Omental fat pad (tissue), 4 donors: ENCODE data around the gene GAS5. TPM values are rescaled to one million over a fixed set of nuclear protein-coding genes. Genes with fewer than 3 reads are reported as not detected.
"Not testable (repeated sequence)": the region's sequence is repeated elsewhere in the genome, so short reads cannot be mapped to it uniquely, and the experiment has no call there.

Experiments
- ATAC-seq: fragments of 150-250 bp; one replicate; pipeline ENCODE4 v1.9.1; 2016; ENCODE audit warnings: mild to moderate bottlenecking, moderate library complexity; ENCODE audit not compliant: low FRiP score
- DNase-seq: peaks from one replicate; pipeline ENCODE4 v3.0.0-alpha.2; 2019; ENCODE audit warnings: low spot score
- total RNA-seq, 4 donors: library from RNA; depleted of rRNA; stranded (reverse); fragments of >200 nt; gene quantifications; one replicate each; pipeline ENCODE4 v1.1.0, GENCODE V29; 2016
- TF ChIP-seq, protein P1 (sequence below), 3 donors: fragments of 450-650 bp; IDR thresholded peaks; one replicate each; pipeline ENCODE4 v1.5.1; 2016 to 2017; ENCODE audit warnings: antibody characterized with exemption in 3 of 3, mild to moderate bottlenecking in 3 of 3, moderate library complexity in 2 of 3

Gene GAS5
- total RNA-seq, 4 donors from 2014 or later: 312 to 565 (median 443) TPM

DNA sequence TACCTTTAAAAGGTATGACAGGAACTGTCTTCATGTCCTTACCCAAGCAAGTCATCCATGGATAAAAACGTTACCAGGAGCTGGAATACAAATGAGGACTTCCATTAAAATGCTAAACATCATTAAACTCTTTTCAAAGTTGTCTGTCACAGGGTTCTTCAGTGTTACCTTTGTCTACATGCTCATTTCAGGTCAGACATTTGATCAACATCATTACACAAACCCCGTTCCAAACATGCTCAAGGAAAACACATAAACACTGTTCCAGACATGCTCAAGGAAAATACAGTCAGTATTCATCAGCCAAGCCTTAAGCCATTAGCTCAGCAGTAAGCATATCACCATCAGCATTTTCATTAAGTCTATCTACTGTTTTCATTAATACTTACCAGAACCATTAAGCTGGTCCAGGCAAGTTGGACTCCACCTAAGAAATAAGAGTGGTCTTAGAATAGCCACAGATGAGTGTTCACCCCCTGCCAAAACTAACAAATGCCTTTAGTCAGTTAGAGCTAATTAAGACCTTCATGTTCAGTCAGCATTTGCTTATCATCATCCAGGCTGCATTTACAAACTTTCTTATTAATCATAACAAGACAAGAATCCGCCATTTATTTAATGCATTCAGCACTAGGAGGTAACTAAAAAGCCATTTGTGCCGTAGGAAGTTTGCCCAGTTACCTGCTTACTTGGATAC is 2.2 kb downstream of the GAS5 start:
- no peak for ATAC-seq
- TF ChIP-seq, protein P1, sequence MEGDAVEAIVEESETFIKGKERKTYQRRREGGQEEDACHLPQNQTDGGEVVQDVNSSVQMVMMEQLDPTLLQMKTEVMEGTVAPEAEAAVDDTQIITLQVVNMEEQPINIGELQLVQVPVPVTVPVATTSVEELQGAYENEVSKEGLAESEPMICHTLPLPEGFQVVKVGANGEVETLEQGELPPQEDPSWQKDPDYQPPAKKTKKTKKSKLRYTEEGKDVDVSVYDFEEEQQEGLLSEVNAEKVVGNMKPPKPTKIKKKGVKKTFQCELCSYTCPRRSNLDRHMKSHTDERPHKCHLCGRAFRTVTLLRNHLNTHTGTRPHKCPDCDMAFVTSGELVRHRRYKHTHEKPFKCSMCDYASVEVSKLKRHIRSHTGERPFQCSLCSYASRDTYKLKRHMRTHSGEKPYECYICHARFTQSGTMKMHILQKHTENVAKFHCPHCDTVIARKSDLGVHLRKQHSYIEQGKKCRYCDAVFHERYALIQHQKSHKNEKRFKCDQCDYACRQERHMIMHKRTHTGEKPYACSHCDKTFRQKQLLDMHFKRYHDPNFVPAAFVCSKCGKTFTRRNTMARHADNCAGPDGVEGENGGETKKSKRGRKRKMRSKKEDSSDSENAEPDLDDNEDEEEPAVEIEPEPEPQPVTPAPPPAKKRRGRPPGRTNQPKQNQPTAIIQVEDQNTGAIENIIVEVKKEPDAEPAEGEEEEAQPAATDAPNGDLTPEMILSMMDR (IDR thresholded peaks at IDR 0.05): no peak
- DNase-seq: no peak

DNA sequence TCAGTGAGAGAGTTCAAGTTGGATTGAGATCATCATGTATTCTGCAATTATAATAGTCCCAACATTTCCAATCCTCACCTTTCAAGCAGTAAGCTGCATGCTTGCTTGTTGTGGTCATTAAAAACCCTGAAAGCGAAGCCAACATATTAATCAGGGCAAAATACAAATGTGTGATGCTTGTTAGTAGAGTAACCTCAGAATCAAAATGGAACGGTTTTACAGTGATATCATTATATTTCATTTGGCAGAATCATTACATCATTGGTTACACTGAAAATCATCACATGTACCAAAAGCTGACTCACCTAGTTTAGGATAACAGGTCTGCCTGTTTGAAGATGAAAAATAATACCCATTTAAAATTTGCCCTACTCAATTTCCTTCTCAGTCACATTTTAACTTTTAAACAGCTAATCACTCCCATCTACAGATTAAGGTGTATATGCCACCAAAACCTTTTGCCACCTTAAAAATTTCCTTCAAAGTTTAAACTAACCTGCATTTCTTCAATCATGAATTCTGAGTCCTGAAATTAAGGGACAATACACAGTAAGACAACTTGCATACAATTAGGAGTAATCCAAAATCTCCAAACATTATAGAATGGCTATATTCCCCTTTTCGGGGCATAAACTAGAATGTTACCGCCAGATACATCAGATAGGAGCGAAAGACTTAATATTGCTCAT is 3.5 kb downstream of the GAS5 start:
- no peak for ATAC-seq

DNA sequence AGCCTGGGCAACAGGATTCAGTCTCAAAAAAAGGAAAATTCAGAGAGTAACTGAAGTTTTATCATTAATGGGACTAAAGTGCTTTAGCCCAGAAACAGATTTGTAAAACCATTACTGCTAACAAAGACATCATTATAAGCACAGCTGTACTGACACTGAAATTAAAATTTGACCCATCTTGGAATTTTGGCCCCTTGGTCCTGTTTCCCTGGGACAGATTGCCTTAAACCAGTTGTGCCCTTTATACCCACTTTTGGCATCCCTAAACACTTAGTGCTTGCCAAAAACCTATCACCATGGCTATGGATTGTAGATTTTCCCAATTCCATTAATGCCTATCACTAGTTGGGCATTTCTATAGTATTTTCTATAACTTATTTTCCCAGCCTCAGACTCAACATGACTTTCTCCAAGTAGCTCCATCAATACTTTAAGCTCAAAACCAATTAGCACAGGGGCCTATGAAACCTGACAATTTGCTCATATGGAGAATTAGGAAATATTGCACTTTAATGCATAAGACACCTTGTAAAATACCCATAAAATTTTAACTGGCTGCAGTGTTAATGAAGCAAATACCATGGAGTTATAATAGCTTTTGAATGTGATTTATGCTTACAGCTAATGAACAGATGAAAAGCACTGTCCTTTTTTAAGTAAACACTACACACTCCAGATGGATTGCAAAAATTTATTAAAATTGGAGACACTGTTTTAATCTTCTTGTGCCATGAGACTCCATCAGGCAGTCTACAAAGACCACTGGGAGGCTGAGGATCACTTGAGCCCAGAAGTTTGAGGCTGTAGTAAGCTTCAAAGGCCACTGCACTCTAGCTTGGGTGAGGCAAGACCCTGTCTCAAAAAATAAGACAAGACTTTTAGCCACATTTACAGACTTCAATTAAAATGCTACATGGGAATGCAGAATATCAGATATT is 4.3 kb downstream of the GAS5 start:
- DNase-seq (no peak), ATAC-seq (no peak)
- TF ChIP-seq, protein P1 (IDR thresholded peaks at IDR 0.05): no peak

More for the DNA sequence above, 3.5 kb downstream of the GAS5 start:
- DNase-seq: no peak
- TF ChIP-seq, protein P1 (IDR thresholded peaks at IDR 0.05): no peak

DNA sequence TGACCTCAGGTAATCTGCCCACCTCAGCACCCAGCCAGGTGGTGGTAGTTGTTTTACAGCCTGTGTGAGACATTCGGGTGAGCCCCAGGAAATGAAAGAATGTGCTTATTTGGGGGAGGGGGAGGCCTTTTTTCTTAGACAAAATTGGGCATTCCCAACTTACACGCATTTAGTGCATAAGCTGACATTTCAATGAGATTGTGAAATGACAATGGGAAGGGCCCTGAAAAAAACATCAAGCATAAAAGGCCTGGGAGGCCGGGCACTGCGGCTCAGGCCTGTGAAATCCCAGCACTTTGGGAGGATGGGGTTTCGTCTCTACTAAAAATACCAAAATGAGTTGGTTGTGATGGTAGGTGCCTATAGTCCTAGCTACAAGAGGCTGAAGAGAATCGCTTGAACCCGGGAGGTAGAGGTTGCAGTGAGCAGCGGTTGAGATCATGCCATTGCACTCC is 5.0 kb downstream of the GAS5 start:
- DNase-seq (no peak), ATAC-seq (no peak)
- TF ChIP-seq, protein P1 (IDR thresholded peaks at IDR 0.05): no peak

DNA sequence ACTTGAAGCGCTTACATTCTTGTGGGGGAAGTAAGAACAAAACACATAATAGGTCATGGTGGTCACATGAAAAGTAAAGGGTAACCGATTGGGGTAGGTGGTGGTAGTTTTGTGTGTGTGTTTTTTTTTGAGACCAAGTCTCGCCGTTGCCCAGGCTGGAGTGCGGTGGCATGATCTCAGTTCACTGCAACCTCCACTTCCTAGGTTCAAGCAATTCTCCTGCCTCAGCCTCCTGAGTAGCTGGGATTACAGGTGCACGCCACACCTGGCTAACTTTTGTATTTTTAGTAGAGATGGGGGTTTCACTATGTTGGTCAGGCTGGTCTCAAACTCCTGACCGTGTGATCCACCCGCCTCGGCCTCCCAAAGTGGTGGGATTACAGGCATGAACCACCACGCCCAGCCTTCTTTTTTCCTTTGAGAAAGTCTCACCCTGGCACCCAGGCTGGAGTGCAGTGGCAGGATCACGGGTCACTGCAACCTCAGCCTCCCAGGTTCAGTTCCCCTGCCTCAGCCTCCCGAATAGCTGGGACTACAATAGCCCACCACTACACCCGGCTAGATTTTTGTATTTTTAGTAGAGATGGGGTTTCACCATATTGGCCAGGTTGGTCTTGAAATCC is 5.5 kb downstream of the GAS5 start:
- not testable (repeated sequence) for ATAC-seq, DNase-seq

DNA sequence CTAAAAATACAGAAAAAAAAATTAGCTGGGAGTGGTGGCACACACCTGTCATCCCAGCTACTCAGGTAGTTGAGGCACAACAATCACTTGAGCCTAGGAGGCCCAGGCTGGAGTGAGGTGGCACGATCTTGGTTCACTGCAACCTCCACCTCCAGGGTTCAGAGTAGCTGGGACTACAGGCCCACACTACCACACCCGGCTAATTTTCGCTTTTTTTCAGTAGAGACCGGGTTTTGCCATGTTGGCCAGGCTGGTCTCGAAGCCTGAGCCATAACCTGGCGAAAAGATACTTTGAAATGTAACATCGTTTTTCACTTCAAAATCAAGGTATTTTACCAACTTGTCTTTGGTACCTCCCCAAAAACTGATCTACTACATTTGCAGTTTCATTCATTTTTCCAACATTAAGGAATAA is 6.1 kb downstream of the GAS5 start:
- TF ChIP-seq, protein P1 (IDR thresholded peaks at IDR 0.05): no peak
- no peak for ATAC-seq
- DNase-seq: no peak

DNA sequence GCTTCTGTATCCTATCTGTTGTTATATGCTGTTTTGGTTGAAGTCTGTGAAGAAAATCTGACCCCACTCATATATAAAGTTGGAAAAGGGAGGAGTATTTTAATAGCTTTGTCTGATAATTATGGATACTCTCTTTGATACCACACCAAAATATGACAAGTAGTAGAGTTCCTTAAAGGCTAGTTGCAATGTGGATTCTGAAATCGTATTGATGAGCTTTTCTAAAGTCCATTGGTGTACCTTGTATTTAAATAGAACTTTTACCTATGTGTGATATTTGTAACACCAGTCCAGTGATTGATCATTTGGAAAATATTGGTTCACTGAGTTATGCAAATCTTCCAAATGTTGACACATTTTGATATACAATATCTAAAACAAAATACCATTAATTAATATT is 7.7 kb downstream of the GAS5 start:
- TF ChIP-seq, protein P1 (IDR thresholded peaks at IDR 0.05): no peak
- no peak for ATAC-seq
- no peak for DNase-seq

DNA sequence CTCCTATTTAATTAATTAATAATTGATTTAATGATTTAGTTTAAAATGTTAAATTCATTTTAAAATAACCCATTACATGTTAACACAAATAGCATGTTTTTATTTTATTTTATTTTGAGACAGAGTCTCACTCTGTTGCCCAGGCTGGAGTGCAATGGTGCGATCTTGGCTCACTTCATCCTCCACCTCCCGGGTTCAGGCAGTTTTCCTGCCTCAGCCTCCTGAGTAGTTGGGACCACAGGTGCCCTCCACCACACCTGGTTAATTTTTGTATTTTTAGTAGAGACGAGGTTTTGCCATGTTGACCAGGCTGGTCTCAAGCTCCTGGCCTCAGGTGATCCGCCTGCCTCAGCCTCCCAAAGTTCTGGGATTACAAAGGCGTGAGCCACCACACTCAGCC is 8.2 kb downstream of the GAS5 start:
- not testable (repeated sequence) for DNase-seq, ATAC-seq
